ENCODE results near the gene TIMELESS.
"Not testable (repeated sequence)": the region's sequence is repeated elsewhere in the genome, so short reads cannot be mapped to it uniquely, and the experiment has no call there.

The TIMELESS gene

GRCh38 chr12:56448860-56449621 lies at the start of gene TIMELESS:
Gene TIMELESS, minus strand, starts transcription at chr12:56449426. Its CDS starts 15,256 bp downstream, at chr12:56434170.
- DNase-seq = peak; percentile 81

GRCh38 chr12:56498126-56498902 lies 49.1 kb upstream of the TIMELESS start:
- DNase-seq = not testable (repeated sequence)

GRCh38 chr12:56496704-56497103 lies 47.5 kb upstream of the TIMELESS start:
- not testable (repeated sequence) for DNase-seq

GRCh38 chr12:56494481-56494880 lies 45.3 kb upstream of the TIMELESS start:
- DNase-seq = not testable (repeated sequence)

- not testable (repeated sequence) for DNase-seq
Measured at GRCh38 chr12:56494106-56494415, 44.8 kb upstream of the TIMELESS start.

- not testable (repeated sequence) for DNase-seq
Measured at GRCh38 chr12:56493409-56494105, 44.3 kb upstream of the TIMELESS start.

GRCh38 chr12:56490360-56490759 lies 41.1 kb upstream of the TIMELESS start:
- DNase-seq = no peak

GRCh38 chr12:56488041-56488955 lies 39.1 kb upstream of the TIMELESS start, which contains the start of gene GLS2:
Gene GLS2, minus strand, starts transcription at chr12:56488161. Its CDS starts 43 bp downstream, at chr12:56488118.
- no peak for DNase-seq

- no peak for DNase-seq
Measured at GRCh38 chr12:56487448-56488040, 38.3 kb upstream of the TIMELESS start.

GRCh38 chr12:56486694-56487093 lies 37.5 kb upstream of the TIMELESS start:
- no peak for DNase-seq

- no peak for DNase-seq
Measured at GRCh38 chr12:56484566-56484965, 35.3 kb upstream of the TIMELESS start.

- no peak for DNase-seq
Measured at GRCh38 chr12:56479625-56480024, 30.4 kb upstream of the TIMELESS start.

- DNase-seq = no peak
Measured at GRCh38 chr12:56477521-56478225, 28.4 kb upstream of the TIMELESS start.

- DNase-seq = no peak
Measured at GRCh38 chr12:56476972-56477432, 27.8 kb upstream of the TIMELESS start.

GRCh38 chr12:56476143-56476542 lies 26.9 kb upstream of the TIMELESS start:
- no peak for DNase-seq

GRCh38 chr12:56474389-56474788 lies 25.2 kb upstream of the TIMELESS start:
- no peak for DNase-seq

GRCh38 chr12:56469007-56469930 lies 20.0 kb upstream of the TIMELESS start:
- DNase-seq = no peak

- peak; percentile 88 for DNase-seq
Measured at GRCh38 chr12:56468216-56469006, 19.2 kb upstream of the TIMELESS start, which contains the start of gene SPRYD4. Gene SPRYD4, plus strand, starts transcription at chr12:56468578. Its CDS starts 14 bp downstream, at chr12:56468592.

GRCh38 chr12:56462565-56462964 lies 13.3 kb upstream of the TIMELESS start:
- no peak for DNase-seq
